A673 (cell line): ENCODE data around the gene EGLN3. TPM values are rescaled to one million over a fixed set of nuclear protein-coding genes. Genes with fewer than 3 reads are reported as not detected.

Experiments
- BruUV-seq: library from RNA; stranded (reverse); fragments of 400-500 nt; replicated peaks from 2 replicates; lab custom pipeline; 2021; lab: Mats Ljungman, UMichigan
- CTCF ChIA-PET: fragments of 300-600 bp; sonication (Branson Sonifier 250); formaldehyde crosslinking; loops from one replicate; lab custom pipeline; 2022; ENCODE audit warnings: antibody characterized with exemption; lab: Charles Lee
- POLR2A ChIA-PET: fragments of 300-600 bp; sonication (Branson Sonifier 250); formaldehyde crosslinking; loops from one replicate; lab custom pipeline; 2022; ENCODE audit warnings: antibody characterized with exemption; ENCODE audit not compliant: low non-redundant PET; lab: Charles Lee
- DNase-seq: peaks from one replicate; pipeline ENCODE4 v3.0.0-alpha.2; 2015; ENCODE audit warnings: low spot score
- H3K27ac ChIP-seq: fragments of 200-600 bp; sonication (generic); 2 replicates; pipeline ENCODE4 v1.5.1; 2016; ENCODE audit warnings: mixed run types, low read depth, mild to moderate bottlenecking, mixed read lengths, antibody characterized with exemption, low read length; ENCODE audit not compliant: poor library complexity, severe bottlenecking
- H3K27me3 ChIP-seq: fragments of 200-600 bp; sonication (generic); replicated peaks from 2 replicates; pipeline ENCODE4 v1.6.1; 2017; ENCODE audit warnings: mixed run types, low read depth, mild to moderate bottlenecking, mixed read lengths, antibody characterized with exemption, low read length; ENCODE audit not compliant: insufficient read depth, poor library complexity
- H3K36me3 ChIP-seq: fragments of 200-600 bp; sonication (generic); 2 replicates; pipeline ENCODE4 v1.6.1; 2016; ENCODE audit warnings: mixed run types, mild to moderate bottlenecking, mixed read lengths, antibody characterized with exemption, low read length; ENCODE audit not compliant: insufficient read depth, poor library complexity, severe bottlenecking
- H3K4me1 ChIP-seq: fragments of 200-600 bp; sonication (generic); 2 replicates; pipeline ENCODE4 v1.6.1; 2017; ENCODE audit warnings: mixed run types, mild to moderate bottlenecking, mixed read lengths, antibody characterized with exemption, low read length; ENCODE audit not compliant: insufficient read depth, poor library complexity, severe bottlenecking
- H3K4me3 ChIP-seq: fragments of 200-600 bp; sonication (generic); 2 replicates; pipeline ENCODE4 v1.5.1; 2016; ENCODE audit warnings: low read depth, mixed run types, mild to moderate bottlenecking, mixed read lengths, low read length; ENCODE audit not compliant: poor library complexity, severe bottlenecking
- H3K9me3 ChIP-seq: fragments of 200-600 bp; sonication (generic); 2 replicates; pipeline ENCODE4 v1.6.1; 2016; ENCODE audit warnings: mixed run types, low read depth, mild to moderate bottlenecking, mixed read lengths, antibody characterized with exemption, low read length; ENCODE audit not compliant: poor library complexity, severe bottlenecking
- EZH2 ChIP-seq: fragments of 200-600 bp; sonication (generic); IDR thresholded peaks from 2 replicates; pipeline ENCODE4 v1.6.1; 2017; ENCODE audit warnings: borderline replicate concordance, low read depth, mild to moderate bottlenecking, mixed read lengths, antibody characterized with exemption, low read length; ENCODE audit not compliant: poor library complexity, severe bottlenecking
- intact Hi-C: fragments of 100-400 bp; cut with micrococcal nuclease; formaldehyde crosslinking; loops from one replicate; pipeline ENCODE4 v1.10.0; 2022; ENCODE audit not compliant: unreplicated experiment
- total RNA-seq: library from RNA; stranded (reverse); gene quantifications from 2 replicates; pipeline ENCODE4 v1.2.3, GENCODE V29; 2021
- TF ChIP-seq, protein P1 (sequence below): fragments of 300-800, 200-600 bp; sonication (generic); conservative IDR thresholded peaks from 2 replicates; pipeline ENCODE4 v1.5.1; 2017; ENCODE audit warnings: low read depth, mild to moderate bottlenecking, antibody characterized with exemption, low read length, moderate library complexity, mixed read lengths

Gene EGLN3
- total RNA-seq, 1 experiment from 2014 or later = 2.4 TPM

- ChIA-PET CTCF (no interaction called here), POLR2A (no interaction called here)
- no peak for DNase-seq
- Histone ChIP-seq H3K4me1 (no peaks in the 10 kb centered on the region), H3K27ac (no peak overlapping the region), H3K36me3 (no peaks in the 10 kb centered on the region), H3K4me3 (no peak overlapping the region), H3K27me3 (no peaks in the 10 kb centered on the region), H3K9me3 (peaks cover 16% of the 10 kb centered on the region)
- no TSS peak for BruUV-seq
- intact Hi-C loops = no loop called here
- TF ChIP-seq, protein P1, sequence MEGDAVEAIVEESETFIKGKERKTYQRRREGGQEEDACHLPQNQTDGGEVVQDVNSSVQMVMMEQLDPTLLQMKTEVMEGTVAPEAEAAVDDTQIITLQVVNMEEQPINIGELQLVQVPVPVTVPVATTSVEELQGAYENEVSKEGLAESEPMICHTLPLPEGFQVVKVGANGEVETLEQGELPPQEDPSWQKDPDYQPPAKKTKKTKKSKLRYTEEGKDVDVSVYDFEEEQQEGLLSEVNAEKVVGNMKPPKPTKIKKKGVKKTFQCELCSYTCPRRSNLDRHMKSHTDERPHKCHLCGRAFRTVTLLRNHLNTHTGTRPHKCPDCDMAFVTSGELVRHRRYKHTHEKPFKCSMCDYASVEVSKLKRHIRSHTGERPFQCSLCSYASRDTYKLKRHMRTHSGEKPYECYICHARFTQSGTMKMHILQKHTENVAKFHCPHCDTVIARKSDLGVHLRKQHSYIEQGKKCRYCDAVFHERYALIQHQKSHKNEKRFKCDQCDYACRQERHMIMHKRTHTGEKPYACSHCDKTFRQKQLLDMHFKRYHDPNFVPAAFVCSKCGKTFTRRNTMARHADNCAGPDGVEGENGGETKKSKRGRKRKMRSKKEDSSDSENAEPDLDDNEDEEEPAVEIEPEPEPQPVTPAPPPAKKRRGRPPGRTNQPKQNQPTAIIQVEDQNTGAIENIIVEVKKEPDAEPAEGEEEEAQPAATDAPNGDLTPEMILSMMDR = no peak
- no peak for TF ChIP-seq EZH2
Measured at GRCh38 chr14:33876274-33876673, 74.6 kb downstream of the EGLN3 start.
